Pancreas (tissue), 10 donors: Measurements from ENCODE around the gene NINJ1. TPM values are rescaled to one million over a fixed set of nuclear protein-coding genes. Genes with fewer than 3 reads are reported as not detected.

ENCODE experiments used
- ATAC-seq, 4 donors: fragments of 200-7000 bp; cut with Tn5 transposase; one replicate each; pipeline versions ENCODE4 v1.8.0 to v1.9.1; 2020; ENCODE audit warnings: mild to moderate bottlenecking in 4 of 4, moderate library complexity in 4 of 4
- DNase-seq, 6 donors: peaks; one replicate each; pipeline ENCODE4 v3.0.0-alpha.2; 2020
- FAIRE-seq: peaks from 2 replicates; lab custom pipeline; 2012; peaks lifted over from hg19 to GRCh38; lab: Jason Lieb, UNC
- H3K27ac ChIP-seq, 4 donors: fragments of 200-600 bp; sonication (generic); 1 replicate in 3 of 4; 2 replicates in 1 of 4; pipeline versions ENCODE4 v1.5.0 to v1.8.0; 2020
- H3K27me3 ChIP-seq, 4 donors: fragments of 200-600 bp; one replicate each; pipeline ENCODE4 v1.8.0; 2021
- H3K36me3 ChIP-seq, 3 donors: fragments of 200-600 bp; sonication (generic) in 1 of 3; one replicate each; pipeline versions ENCODE4 v1.5.0 to v1.8.0; 2020 to 2021
- H3K4me1 ChIP-seq, 3 donors: fragments of 200-600 bp; one replicate each; pipeline ENCODE4 v1.8.0; 2021
- H3K4me3 ChIP-seq, 4 donors: fragments of 200-600 bp; sonication (generic) in 2 of 4; one replicate each; pipeline versions ENCODE4 v1.5.0 to v1.8.0; 2020 to 2021
- H3K9me3 ChIP-seq, 4 donors: fragments of 200-600 bp; one replicate each; pipeline ENCODE4 v1.8.0; 2021
- WGBS, 2 donors: extraction: QIAGEN DNeasy Blood & Tissue Kit; methylation state at CpG; one replicate each; pipeline ENCODE4 v1.1.7; 2013; 5-methylcytosine and 5-hydroxymethylcytosine counted together
- intact Hi-C, 3 donors: fragments of 100-400 bp; cut with DNase I; formaldehyde crosslinking; loops; one replicate each; pipeline versions ENCODE4 v1.11.1 to v1.14.2; 2022
- polyA plus RNA-seq, 2 donors: library from polyadenylated mRNA; stranded (reverse); fragments of 200-250 nt; gene quantifications; one replicate each; pipeline ENCODE4 v1.2.3, GENCODE V29; 2013
- total RNA-seq, 6 donors: library from RNA; stranded (reverse); fragmentation: NEBNext Ultra II Directional in 4 of 6; extraction: Animal tissue kit (Norgen Biotek cat#: 25700) in 4 of 6; gene quantifications; one replicate each; pipeline versions ENCODE4 v1.2.1 to v1.2.4, GENCODE V29; 2021 to 2023
- TF ChIP-seq, protein P1 (sequence below), 4 donors: fragments of 200-600 bp; sonication (generic) in 3 of 4; IDR thresholded peaks; one replicate each; pipeline versions ENCODE4 v1.5.0 to v1.8.0; 2021; ENCODE audit warnings: antibody characterized with exemption in 4 of 4
- donor health status: healthy with polysubstance abuse.
- donor health status: DM: no; HTN: no; CAD: no; lungs with moderate emphysema.
- donor health status: DM: no; HTN: no; CAD: no.
- donor health status: control.
- donor health status: control.
- donor health status: Bipolar disorder and iron deficiency.
- donor health status: DM: yes; HTN: yes; CAD: no.
- donor health status: DM: no; HTN: no; CAD: no.
- donor health status: DM: no; HTN: no; CAD: no.
- donor health status: DM: yes; HTN: yes; CAD: no.

The NINJ1 gene
- total and polyA plus RNA-seq, 8 donors, result 15.6 to 33.2 (median 21.3) TPM

DNA sequence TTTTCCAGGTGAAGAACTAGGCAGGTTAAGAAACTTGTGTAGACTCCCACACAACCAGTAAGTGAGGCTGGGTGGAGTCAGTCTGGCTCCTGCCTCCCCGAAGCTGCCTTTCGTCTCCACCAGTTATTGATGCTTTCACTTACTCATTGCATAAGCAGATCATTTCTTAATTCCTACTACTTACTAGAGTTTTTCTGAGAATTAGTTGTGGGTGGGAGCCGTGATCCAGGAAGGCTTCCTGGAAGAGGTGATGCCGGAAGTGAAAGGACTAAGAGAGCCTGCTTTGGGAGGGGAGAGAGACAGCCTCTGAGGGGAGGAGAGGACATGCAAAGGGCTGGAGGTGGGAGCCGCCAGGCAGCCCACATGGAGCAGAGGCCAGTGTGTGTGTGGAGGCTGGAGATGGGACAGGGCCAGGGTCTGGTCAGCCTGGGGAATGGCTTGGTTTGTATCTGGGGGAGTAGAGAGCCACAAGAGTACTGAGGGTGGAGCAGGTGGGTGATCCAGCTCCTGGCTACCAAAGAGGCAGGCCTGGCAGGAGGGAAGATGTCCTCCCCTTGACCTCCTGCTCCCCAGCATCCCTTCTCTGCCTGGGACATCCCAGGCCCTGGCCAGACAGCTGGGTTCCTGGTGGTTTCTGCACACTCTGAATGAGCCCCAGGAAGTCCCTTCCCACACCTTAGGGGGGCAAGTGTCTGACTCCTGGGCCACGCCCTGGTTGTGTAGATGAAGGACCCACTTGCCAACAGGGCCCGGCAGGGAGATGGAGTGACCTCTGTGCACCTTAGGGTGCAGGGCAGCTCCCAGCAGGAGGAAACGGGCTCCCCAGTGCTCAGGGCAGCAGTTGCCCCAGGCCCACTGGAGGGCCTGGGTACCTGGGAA lies 50.2 kb downstream of the NINJ1 start:
- Histone ChIP-seq H3K4me1 (no peaks in the 10 kb centered on the region), H3K27ac (no peak overlapping the region), H3K27me3 (no peaks in the 10 kb centered on the region), H3K36me3 (no peaks in the 10 kb centered on the region), H3K9me3 (no peaks in the 10 kb centered on the region), H3K4me3 (no peak overlapping the region)
- peak in 2 of 6 donors; percentile 27 to 33 for DNase-seq
- no peak for FAIRE-seq
- 76 to 86% methylated on average over 8 of the region's 8 CpGs for WGBS, 2 donors
- ATAC-seq, result no peak
- intact Hi-C loops, result no loop called here
- TF ChIP-seq, protein P1, sequence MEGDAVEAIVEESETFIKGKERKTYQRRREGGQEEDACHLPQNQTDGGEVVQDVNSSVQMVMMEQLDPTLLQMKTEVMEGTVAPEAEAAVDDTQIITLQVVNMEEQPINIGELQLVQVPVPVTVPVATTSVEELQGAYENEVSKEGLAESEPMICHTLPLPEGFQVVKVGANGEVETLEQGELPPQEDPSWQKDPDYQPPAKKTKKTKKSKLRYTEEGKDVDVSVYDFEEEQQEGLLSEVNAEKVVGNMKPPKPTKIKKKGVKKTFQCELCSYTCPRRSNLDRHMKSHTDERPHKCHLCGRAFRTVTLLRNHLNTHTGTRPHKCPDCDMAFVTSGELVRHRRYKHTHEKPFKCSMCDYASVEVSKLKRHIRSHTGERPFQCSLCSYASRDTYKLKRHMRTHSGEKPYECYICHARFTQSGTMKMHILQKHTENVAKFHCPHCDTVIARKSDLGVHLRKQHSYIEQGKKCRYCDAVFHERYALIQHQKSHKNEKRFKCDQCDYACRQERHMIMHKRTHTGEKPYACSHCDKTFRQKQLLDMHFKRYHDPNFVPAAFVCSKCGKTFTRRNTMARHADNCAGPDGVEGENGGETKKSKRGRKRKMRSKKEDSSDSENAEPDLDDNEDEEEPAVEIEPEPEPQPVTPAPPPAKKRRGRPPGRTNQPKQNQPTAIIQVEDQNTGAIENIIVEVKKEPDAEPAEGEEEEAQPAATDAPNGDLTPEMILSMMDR (IDR thresholded peaks at IDR 0.05), result no peak

DNA sequence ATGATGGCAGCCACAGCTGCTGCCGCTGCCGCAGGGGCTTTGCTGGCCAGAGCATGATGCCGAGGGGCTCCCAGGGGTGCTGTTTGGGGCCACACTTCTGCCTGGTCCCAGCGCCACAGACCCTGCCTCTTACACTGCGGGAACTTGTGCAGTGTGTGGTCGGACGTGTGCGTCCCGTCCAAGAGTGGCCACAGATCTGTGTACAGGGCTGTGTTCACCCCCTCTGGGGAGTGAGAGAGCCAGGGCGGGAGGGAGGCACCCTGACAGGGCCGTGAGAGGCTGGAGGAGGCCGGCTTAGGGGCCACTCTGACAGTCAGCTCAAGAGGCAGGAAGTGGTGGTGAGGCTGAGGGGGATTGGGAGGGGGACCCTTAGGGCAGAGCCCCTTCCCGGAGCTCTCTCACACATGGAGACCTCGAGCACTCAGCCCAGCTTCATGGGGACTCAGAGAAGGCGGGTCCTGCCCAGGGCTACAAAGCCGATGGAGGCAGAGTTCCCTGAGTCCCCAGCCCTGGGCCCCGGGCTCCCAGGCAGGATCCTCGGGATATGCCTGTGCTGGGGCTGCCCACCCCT lies 51.1 kb downstream of the NINJ1 start:
- H3K27ac ChIP-seq, result no peak overlapping the region
- no peaks in the 10 kb centered on the region for H3K36me3 ChIP-seq
- TF ChIP-seq, protein P1 (IDR thresholded peaks at IDR 0.05), result no peak
- FAIRE-seq (no peak), DNase-seq (peak in 2 of 6 donors; percentile 34 to 50), ATAC-seq (no peak)
- no peaks in the 10 kb centered on the region for H3K9me3 ChIP-seq
- no peak overlapping the region for H3K4me3 ChIP-seq
- intact Hi-C loops, result no loop called here
- 66 to 75% methylated on average over 17 to 18 of the region's 18 CpGs for whole genome bisulfite sequencing, 2 donors
- H3K27me3 ChIP-seq, result no peaks in the 10 kb centered on the region
- no peaks in the 10 kb centered on the region for H3K4me1 ChIP-seq

DNA sequence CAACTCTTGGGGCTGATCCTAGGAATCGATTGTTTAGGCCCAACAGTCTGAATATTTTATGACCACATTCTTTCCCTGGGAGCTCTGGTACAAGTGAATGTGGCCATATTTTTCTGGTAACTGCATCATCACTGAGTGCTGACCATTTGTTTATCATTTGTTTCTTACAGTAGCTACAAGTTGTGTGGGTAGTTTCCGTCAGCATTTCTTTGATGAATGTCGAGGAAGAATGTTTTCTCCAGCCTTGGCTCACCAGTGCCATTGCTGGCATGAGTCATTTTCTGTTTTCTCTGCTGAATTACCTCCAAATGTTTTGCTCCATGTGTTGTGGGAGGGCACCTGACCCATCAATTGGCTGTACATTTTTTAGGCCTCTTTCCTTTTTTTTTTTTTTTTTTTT lies 52.1 kb downstream of the NINJ1 start:
- H3K27ac ChIP-seq, result no peak overlapping the region
- TF ChIP-seq, protein P1 (IDR thresholded peaks at IDR 0.05), result no peak
- no peak overlapping the region for H3K4me3 ChIP-seq
- no peak for ATAC-seq
- H3K9me3 ChIP-seq, result no peaks in the 10 kb centered on the region
- WGBS, 2 donors, result 82 to 87% methylated on average over 3 of the region's 3 CpGs
- intact Hi-C loops, result no loop called here
- no peaks in the 10 kb centered on the region for H3K27me3 ChIP-seq
- no peaks in the 10 kb centered on the region for H3K36me3 ChIP-seq
- no peak for FAIRE-seq
- peak in 1 of 6 donors; percentile 2 for DNase-seq
- no peaks in the 10 kb centered on the region for H3K4me1 ChIP-seq

DNA sequence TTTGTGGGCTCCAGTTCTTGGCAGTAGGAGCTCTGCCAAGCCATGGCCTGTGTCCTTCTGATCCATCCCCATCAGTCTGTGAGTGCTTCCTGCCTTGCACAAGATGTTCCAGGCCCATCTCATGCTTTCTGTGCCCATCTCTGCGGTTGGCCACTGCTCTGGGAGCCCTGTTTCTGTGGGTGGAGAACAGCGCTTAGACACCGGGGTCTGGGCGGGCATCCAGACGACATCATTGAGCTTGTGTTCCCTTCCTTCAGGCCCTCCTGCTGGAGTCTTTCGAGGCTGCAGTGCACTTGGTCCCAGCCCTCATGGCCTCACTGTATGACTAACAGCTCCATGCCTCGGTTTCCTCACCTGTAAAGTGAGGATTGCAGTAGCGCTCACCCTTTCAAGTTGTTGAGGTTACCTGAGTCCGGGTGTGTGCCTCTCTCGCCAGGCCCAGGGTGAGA lies 52.9 kb downstream of the NINJ1 start:
- H3K27ac ChIP-seq, result no peak overlapping the region
- no peaks in the 10 kb centered on the region for H3K27me3 ChIP-seq
- ATAC-seq, result no peak
- WGBS, 2 donors, result 91 to 95% methylated on average over 10 of the region's 10 CpGs
- intact Hi-C loops, result no loop called here
- H3K4me3 ChIP-seq, result no peak overlapping the region
- H3K36me3 ChIP-seq, result no peaks in the 10 kb centered on the region
- H3K9me3 ChIP-seq, result no peaks in the 10 kb centered on the region
- peak in 1 of 6 donors; percentile 24 for DNase-seq
- TF ChIP-seq, protein P1 (IDR thresholded peaks at IDR 0.05), result no peak
- no peak for FAIRE-seq
- H3K4me1 ChIP-seq, result no peaks in the 10 kb centered on the region
